Inflammatory macrophage (primary cell): ENCODE data around the gene ROR1.

Experiments used
- DNase-seq, 2 donors: peaks; one replicate each; pipeline ENCODE4 v3.0.0-alpha.2; 2020 to 2022

The ROR1 gene

DNA sequence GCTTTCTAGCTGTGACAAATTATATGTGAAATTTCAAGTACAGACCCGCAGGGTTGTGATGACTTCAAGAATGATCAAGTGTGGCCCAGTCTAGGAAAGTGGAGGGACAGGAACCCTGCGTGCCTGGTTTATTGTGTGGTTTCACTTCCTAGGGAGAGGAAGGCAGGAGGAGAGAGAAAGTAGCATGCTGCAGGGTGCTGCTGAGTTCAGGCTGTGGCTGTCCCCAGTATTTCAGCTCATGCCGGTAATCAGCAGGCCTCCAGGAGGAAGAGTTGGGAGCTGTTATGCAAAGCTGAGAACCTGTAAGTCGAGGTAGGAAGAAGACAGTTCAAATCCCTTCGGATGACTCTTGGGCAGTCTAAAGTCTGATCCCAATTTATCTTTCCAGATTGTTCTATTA, 140.4 kb downstream of the ROR1 start:
- no peak for DNase-seq

DNA sequence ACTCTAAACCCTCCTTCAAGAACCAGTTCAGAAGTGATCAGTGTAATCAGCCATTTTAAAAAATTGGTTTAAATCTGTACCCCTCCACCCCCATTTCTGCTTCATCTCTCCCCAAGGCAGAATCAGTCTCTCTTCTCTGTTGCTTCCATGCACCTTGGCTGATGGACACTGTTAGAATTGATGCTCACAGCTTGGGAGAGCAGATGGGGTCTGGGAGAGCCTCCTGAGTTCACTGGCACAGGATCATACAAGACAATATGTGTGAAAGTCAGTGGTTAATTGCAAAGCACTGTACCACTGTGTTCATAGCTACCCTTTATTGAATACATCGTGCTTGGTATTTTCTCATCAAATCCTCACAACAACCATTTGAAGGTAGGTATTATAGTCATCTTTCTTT, 140.9 kb downstream of the ROR1 start:
- no peak for DNase-seq

GRCh38 chr1:63915121-63915520, 141.3 kb downstream of the ROR1 start:
- peak in 1 of 2 donors; percentile 9 for DNase-seq

GRCh38 chr1:63916485-63917360, 142.9 kb downstream of the ROR1 start:
- DNase-seq: no peak

DNA sequence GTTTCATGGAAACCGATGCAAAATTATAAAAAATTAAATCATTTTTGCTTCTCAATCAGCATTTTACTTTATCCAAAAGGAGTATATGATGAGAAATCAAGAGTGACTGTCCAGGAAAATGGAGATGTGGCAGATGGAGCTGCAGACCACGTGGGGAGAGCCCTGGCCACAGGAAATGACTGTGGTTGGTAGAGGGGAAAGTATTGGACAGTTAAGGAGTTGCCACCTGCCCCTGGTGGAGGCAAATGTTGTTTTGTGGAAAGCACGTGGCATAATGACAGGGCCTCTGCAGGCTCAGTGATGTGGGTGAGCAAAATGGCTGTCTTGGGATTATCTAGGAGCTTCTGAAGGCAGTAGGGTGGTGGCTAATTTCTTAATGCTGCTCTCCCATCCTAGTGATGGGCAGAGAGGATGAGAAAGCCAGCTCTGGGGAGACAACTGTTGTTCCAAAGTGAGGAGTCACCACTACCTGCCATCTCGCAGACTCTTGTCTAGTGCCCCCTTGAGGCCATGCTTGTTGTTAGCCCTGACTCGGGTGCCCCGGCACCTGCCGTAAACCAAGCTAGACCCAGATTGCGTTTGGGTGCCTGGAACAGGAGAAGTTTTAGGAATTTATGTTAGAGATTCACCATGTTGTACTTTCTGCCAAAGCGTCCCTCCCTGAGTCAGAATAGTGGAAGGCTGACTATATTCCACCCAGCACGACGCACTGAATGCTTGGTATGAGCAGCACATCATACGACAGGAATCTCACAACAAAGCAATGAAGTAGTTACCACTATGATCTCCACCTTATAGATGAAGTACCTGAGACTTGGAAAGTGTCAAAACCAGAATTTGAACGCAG, 144.0 kb downstream of the ROR1 start:
- peak in 1 of 2 donors; percentile 19 for DNase-seq

DNA sequence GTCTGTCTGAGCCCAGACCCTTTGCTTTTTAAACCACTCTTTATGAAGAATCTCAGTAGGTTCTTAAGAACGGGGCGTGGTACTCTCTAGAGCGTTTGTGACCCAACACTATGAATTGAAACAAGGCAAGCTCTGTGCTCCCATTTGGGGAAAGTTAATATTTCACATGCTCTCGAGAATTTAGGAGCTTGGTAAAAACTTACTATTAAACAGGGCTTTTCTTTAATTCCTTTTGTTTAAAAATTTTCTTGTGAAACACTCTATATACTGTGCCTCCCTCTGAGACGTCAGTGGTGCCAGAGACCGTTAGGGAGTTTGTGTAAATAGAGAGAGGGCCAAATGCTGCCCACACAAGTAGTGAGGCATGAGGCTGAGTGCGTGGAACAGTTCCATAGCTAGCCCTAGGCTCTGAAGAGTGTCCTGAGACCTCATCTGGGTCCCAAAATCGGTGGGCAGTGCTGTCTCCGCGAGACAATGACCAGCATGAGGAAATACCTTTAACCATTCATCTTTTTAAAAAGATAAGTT, 144.7 kb downstream of the ROR1 start:
- DNase-seq: no peak

DNA sequence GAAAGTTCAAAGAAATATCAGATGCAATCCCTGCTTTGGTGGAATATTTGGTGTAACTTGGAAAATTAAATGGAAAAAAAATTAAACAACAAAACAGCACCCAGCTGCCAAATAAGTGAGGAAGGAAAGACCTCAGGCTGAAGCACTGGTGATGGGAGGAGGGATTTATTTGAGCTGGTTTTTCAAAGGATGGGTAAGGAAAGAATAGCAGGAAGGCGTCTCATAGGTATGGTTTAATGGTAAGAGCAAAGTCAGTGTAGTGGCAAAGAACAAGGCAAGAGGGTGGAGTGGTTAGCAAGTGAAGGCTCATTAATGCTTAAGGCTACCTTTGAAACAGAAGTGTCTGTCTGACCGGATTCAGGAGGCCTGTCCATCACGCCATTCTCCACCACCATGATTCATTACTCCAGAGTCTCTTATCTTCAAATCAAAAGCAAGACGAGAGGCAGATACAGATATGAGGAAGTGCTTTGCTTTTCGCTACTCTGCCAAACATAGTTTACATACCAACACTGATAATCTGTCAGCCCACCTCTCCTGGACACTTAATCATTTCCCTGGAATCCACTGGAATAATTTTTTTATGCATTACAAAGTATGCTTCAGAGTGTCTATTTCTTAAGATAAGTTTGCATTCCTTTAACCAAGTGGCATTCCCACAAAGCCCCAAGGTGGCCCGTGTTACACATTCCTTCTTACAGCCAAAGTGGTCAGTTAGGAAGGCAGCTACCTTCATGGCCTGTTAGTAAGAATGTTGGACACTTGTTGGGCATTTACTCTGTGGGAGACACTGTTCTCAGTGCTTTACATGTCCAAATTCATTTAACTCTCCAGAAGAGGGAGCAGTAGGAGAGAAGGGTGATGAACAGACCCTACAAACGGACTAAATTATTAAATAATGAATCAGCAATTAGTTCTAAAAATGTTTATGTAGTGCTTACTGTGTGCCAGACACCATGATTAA, 146.6 kb downstream of the ROR1 start:
- DNase-seq: no peak

- no peak for DNase-seq
Measured at GRCh38 chr1:63921359-63921758, 147.5 kb downstream of the ROR1 start.

- no peak for DNase-seq
Measured at GRCh38 chr1:63921802-63922201, 148.0 kb downstream of the ROR1 start.

GRCh38 chr1:63922848-63923247, 149.0 kb downstream of the ROR1 start:
- no peak for DNase-seq

DNA sequence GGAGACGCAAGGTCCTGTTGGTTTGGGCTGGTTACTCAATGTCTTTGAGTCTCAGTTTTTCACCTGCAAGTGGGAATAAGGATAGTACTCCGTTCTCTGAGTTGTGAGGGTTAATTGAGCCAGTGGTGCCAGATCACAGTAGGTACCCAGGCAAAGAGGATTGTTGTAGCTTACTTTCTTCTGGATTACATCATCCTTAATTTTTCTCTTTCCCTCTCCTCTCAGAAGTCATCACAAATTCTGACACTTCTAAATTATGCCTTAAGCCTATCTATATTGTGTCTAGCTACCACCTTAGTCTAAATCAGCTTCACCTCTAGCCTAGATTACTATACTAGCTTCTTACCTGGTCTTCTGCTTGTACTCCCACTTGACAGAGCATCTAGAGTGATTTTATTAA, 149.5 kb downstream of the ROR1 start:
- DNase-seq: no peak

DNA sequence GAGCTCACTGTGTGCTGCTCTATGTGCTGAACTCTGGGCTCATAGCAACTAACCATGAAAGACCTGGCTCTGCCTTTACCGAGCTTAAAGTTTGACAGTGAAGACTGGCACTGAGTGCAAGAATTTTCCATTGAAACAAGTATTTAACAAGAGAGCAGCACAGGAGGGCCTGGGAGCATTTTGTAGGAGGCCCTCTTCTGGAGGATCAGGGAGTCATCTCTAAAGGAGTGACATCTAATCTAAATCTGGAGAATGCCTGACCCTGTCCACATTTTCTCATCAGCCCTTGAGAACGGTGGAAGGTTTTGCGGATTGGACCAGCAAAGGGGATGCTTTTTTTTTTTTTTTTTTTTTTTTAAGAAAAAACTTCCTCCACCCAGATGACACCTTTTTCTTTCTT, 150.8 kb downstream of the ROR1 start:
- no peak for DNase-seq

GRCh38 chr1:63928186-63929105, 154.6 kb downstream of the ROR1 start:
- DNase-seq: no peak

DNA sequence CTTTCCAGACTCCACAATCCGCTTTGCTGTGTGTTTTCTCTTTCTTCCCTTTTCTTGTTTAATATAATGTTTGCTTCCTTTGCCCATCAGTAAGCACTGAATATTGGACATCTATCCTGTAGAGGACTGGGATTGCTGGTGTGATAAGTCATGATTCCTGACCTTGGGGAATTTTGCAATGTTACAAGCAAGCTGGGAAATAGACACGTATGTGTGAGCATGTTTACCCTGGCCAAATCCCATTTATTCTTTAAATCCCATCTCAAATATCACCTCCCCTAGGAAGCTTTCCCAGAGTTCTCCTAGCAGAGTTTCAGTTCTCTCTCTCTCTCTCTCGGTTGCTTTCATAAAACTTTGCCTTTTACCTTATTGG, 155.3 kb downstream of the ROR1 start:
- no peak for DNase-seq

DNA sequence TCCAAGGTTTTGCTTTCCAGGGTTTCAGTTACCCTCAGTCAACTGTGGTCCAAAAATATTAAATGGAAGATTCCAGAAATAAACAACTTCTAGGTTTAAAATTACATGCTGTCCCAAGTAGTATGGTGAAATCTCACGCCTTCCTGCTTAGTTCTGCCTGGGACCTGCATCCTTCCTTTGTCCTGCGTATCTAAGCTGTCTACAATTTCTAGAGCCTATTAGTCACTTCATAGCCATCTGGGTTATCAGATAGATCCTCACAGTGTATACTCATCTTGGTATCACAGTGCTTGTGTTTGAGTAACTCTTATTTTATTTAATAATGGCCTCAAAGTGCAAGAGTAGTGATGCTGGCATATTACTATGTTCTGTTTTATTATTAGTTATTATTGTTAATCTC, 157.7 kb downstream of the ROR1 start:
- DNase-seq: no peak

- no peak for DNase-seq
Measured at GRCh38 chr1:63934697-63935096, 160.9 kb downstream of the ROR1 start.

GRCh38 chr1:63935143-63935542, 161.3 kb downstream of the ROR1 start:
- peak in 1 of 2 donors; percentile 5 for DNase-seq

- DNase-seq: no peak
Measured at GRCh38 chr1:63935553-63935952, 161.7 kb downstream of the ROR1 start.

DNA sequence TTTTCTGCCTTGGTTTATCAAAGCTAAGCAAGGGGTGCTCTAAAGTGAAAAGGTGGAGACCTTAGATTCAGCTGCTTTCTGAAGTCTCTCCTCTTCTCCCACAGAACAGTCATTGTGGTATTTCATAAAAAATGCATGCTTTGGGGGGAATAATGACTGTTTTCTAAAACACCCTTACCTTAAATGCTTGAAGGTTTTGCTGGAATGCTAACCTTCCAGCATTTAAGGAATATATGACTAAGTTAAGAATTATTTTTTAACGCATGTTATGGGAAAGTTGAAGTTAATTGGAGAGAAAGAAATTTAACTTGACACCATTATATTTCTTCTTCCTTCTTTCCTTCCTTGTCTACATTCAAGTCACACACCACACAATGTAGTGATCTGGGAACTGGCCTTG, 162.5 kb downstream of the ROR1 start:
- DNase-seq: no peak

DNA sequence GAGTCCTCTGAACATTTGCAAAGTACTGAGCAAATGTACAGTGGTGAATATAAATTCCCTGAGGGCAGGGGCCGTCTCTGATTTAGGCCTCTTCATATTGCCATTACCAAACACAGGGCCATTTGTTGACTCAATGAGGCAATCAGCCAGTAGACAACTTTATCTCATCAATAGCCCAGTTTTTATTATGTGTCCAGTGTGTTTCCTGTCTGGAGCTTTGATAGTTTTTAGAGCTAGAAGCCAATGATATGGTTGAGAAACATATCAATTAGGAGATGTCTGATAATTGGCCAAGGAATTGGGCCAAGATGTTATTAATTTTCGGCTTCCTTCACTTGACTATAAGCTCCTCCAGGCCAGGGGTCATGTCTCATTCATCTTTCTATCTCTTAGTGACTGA, 163.0 kb downstream of the ROR1 start:
- no peak for DNase-seq

DNA sequence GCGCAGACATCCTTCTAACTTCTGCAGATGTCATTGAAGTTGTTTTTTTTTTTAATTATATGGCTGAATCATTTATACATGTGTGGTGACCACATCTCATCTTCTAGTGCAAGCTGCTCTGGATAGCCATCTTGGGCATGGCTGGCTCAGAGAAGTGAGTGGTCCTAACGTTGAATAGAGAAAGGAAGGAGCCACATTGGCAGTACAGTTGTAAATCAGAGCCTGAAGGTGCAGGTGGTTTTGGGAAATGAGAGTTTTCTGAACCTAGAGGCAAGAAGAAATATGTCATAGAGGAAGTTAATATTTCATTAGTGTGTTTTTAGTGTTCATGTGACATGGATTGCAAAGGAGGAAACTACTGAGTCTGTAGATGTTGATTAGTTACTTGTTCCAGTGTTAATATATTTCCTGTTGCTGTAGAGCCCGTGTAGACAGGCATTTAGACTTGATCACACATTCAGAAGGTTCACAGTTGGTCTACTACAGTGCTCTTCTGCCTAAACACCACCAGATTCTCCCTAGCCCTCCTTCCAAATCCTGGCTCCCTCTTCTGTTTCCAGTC, 163.7 kb downstream of the ROR1 start:
- peak; percentile 9 to 25 for DNase-seq
